Coronary artery (tissue), 2 donors: ENCODE results near the gene KIFC3.
A peak's percentile ranks its signal among the peaks of the same experiment; 100 is the strongest.
"Not testable (repeated sequence)": the region's sequence is repeated elsewhere in the genome, so short reads cannot be mapped to it uniquely, and the experiment has no call there.

Source experiments
- DNase-seq: peaks from one replicate; pipeline ENCODE4 v3.0.0-alpha.2; 2017; ENCODE audit warnings: low spot score
- H3K27ac ChIP-seq, 2 donors: fragments of 200-600 bp; sonication (generic); one replicate each; pipeline ENCODE4 v1.5.1; 2016 to 2019
- H3K4me3 ChIP-seq: fragments of 200-600 bp; sonication (generic); 2 replicates; pipeline ENCODE4 v1.5.1; 2016; ENCODE audit warnings: mild to moderate bottlenecking, moderate library complexity
- TF ChIP-seq, protein P1 (sequence below): fragments of 200-600 bp; sonication (generic); IDR thresholded peaks from one replicate; pipeline ENCODE4 v1.5.1; 2019; ENCODE audit warnings: antibody characterized with exemption

KIFC3 gene

DNA sequence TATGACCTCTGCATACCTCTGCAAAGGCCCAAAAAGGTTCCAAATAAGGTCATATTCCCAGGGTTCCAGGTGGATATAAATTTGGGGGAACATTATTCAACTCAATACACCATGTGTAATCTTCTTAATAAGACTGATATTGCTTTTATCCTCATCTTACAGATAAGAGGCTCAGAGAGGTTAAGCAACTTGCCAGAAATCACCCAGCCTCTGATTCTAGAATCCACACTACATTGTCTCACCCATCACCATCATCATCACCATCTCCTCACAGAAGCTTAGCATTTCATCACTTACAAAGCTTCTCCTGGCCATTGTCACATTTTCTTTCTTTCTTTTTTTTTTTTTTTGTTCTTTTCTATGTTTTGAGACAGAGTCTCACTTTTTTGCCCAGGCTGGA is 15.4 kb upstream of the KIFC3 start:
- TF ChIP-seq, protein P1, sequence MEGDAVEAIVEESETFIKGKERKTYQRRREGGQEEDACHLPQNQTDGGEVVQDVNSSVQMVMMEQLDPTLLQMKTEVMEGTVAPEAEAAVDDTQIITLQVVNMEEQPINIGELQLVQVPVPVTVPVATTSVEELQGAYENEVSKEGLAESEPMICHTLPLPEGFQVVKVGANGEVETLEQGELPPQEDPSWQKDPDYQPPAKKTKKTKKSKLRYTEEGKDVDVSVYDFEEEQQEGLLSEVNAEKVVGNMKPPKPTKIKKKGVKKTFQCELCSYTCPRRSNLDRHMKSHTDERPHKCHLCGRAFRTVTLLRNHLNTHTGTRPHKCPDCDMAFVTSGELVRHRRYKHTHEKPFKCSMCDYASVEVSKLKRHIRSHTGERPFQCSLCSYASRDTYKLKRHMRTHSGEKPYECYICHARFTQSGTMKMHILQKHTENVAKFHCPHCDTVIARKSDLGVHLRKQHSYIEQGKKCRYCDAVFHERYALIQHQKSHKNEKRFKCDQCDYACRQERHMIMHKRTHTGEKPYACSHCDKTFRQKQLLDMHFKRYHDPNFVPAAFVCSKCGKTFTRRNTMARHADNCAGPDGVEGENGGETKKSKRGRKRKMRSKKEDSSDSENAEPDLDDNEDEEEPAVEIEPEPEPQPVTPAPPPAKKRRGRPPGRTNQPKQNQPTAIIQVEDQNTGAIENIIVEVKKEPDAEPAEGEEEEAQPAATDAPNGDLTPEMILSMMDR = no peak
- no peak overlapping the region for H3K4me3 ChIP-seq
- no peak for DNase-seq
- H3K27ac ChIP-seq = no peak overlapping the region

DNA sequence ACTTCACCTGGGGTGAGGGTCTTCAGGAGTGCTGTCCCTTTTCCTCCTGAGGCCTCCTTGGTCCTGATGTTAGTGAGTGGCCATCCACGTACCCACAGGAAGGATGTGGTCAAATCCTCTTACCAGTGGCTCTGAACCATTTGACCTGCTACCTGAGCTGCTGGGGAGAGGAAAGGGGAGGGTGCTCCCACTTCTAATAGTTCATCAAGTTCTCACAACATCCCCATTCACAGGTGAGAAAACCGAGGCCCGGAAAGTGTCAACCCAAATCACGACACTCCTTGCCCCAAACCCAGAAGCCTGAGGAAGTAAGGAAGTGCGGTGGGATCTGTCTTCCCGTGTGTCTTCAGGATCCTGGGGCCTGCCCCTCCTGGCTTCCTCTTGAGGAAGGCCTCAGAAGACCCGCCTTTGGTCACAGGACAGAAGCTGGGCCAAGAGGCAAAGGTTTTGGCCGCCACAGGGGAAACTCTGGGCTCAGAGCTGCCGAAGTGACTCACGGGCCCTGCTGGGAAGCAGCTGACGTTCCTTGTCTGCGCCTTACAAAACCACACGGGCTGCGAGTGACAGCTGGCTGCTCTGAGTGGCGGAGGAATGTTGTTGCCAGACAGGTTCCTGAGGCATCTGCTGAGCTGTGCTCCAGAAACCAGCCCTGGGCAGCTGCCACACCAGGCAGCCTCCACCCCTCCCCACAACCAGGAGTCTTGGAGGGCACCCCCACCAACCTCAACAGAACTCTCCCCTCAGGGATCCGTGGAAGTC is 13.9 kb upstream of the KIFC3 start:
- Histone ChIP-seq H3K27ac (peak overlapping the region; percentile 59 to 88), H3K4me3 (peak overlapping the region; percentile 35)
- TF ChIP-seq, protein P1 = no peak
- peak; percentile 96 for DNase-seq

DNA sequence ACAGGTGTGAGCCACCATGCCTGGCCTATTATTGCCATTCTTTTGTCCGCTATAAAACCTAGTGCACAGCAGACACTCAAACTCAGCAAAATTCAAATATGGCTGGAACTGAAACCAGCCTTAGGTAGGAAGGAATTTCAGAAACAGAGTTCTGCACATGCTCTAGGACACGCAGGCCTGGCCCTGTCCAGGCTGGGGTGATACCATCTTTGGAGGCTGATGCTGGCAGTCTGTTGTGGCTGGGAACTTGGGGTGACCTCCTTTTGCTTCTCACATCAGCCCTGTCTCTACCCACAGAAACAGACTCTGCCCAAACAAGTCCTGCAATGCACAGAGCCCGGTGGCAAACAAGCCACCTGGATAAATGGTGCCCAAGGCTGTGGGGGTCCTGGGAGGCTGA is 12.6 kb upstream of the KIFC3 start:
- TF ChIP-seq, protein P1 = no peak
- no peak for DNase-seq
- Histone ChIP-seq H3K27ac (no peak overlapping the region), H3K4me3 (no peak overlapping the region)

DNA sequence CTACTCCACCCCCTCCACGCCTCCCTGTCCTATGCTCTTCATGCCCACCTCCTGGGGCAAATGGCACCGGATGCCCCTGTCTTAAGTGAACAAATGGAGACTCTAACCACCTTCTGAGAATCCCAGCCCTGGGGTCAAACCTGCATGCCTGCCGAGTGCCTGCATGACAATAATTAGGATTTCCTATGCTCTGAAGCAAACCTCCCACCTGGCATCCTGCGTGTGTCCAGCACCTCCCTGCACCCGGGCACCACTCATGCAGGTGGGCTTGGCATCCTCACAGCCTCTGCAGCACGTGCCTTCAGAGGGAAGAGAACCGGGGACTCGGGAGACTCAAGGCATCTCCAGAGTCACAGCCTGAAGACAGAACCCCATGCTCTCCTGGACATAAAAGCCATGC is 11.2 kb upstream of the KIFC3 start:
- TF ChIP-seq, protein P1 = no peak
- Histone ChIP-seq H3K27ac (no peak overlapping the region), H3K4me3 (no peak overlapping the region)
- no peak for DNase-seq

DNA sequence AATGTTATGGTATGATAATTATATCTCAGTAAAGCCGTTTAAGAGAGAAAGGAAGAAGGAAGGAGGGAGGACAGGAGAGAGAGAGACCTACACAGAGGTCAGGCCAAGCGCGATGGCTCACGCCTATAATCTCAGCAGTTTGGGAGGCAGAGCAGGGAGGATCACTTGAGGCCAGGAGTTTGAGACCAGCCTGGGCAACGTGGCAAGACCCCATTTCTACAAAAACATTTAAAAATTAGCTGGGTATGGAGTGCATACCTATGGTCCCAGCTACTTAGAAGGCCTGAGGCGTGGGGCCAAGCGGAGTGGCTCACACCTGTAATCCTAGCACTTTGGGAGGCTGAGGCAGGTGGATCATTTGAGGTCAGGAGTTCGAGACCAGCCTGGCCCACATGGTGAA is 9.0 kb upstream of the KIFC3 start:
- DNase-seq, H3K4me3 ChIP-seq, H3K27ac ChIP-seq: not testable (repeated sequence)

DNA sequence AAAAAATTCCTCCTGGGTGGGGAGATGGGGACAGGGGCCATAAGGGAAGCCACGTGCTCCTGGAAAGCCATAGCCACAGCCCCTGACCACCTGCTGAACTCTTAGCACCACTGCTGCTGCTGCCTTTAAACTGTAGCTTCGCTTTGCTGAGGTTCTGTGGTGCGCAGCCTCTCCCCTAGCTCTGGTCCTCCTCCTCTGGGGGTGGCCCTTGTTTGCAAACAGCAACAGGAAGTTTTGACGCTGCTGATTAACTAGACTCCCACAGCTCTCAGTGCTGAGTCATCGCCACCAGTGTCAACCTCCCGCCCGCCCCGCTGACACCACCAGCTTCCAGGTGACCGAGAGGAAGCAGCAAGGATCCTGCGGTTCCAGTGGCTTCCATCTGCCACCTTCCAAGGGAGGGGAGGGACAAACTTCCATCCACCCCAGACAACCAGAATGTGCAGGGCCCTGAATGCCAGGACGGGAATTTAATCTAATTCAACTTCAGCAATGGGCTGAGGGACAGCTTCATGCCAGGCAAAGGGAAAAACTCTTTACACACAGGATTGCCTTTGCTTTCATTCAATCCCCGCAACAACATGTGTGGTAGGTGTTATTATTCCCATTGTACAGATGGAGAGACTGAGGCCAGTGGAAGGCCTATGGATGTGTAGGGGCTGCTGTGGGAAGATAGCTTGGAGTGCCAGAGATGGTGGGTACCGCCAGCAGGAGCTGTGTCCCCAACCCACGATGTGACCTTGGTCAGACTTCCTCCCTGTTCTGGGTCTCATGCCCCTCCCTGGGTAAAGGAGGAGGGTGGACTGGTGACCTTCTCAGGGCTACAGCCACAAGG is 8.1 kb upstream of the KIFC3 start:
- no peak overlapping the region for H3K4me3 ChIP-seq
- TF ChIP-seq, protein P1 = no peak
- H3K27ac ChIP-seq = peak overlapping the region in 1 of 2 donors; percentile 57

DNA sequence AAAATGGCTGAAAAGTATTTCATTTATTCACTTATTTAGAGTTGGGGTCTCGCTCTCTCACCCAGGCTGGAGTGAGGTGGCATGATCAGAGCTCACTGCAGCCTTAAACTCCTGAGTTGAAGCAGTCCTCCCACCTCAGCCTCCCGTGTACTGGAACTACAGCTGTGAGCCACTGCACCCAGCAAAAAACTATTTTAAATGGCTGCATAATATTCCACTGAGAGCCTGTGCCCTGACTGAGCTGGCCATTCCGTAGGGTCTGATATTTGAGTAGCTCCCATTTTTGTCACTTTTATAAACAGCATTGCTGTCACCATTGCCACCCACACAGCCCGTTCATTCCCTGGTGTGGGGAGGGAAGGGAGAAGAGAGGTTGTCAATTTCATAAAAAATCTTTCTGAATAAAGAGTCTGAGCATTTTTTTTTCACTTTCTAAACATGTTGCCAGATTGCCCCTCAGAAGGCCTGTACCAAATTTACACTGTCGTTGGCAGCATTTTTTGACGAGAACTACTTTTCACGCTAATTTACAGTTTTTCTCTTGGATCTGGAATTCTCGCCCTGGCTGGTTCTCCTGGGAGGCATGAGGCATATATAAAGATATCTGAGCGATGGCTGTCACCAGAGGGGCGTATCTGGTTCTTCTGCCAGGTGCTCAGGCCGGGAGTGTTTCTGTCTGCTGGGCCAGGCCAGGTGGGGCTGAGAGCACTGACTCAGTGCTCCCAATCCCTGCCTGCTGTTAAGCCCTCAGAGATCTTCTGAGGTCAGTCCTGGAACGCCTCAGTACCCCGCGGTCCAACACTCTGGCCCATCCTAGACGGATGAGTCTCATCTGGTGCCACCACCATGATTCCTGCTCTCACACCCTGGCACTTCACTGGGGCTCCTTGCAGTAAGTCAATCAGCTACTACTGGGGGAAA is 7.2 kb upstream of the KIFC3 start:
- TF ChIP-seq, protein P1 = no peak
- no peak for DNase-seq
- H3K4me3 ChIP-seq = no peak overlapping the region
- H3K27ac ChIP-seq = peak overlapping the region in 1 of 2 donors; percentile 46

More for the DNA sequence above, 8.1 kb upstream of the KIFC3 start:
- DNase-seq = no peak
